OCI-LY1 (cell line): Measurements from ENCODE around the gene OR4N5.

Source experiments
- H2AFZ ChIP-seq: fragments of 200-600 bp; sonication (generic), shearing (Covaris generic); 2 replicates; pipeline ENCODE4 v1.6.0; 2014; ENCODE audit warnings: antibody characterized with exemption, mild to moderate bottlenecking, low read length
- H3F3A ChIP-seq: fragments of 200-600 bp; sonication (generic), shearing (Covaris generic); 2 replicates; pipeline ENCODE4 v1.6.0; 2014; ENCODE audit warnings: mild to moderate bottlenecking, antibody characterized with exemption, low read length, moderate library complexity; ENCODE audit not compliant: insufficient read depth
- H3K27ac ChIP-seq: fragments of 200-600 bp; sonication (generic); 2 replicates; pipeline ENCODE4 v1.5.1; 2014; ENCODE audit warnings: low read length, mixed run types, mild to moderate bottlenecking, low read depth; ENCODE audit not compliant: poor library complexity, severe bottlenecking
- H3K27me3 ChIP-seq: fragments of 200-600 bp; sonication (generic); 2 replicates; pipeline ENCODE4 v1.6.0; 2014; ENCODE audit warnings: antibody characterized with exemption, mild to moderate bottlenecking, low read length, moderate library complexity; ENCODE audit not compliant: insufficient read depth
- H3K36me3 ChIP-seq: fragments of 200-600 bp; sonication (generic); 2 replicates; pipeline ENCODE4 v1.6.1; 2014; ENCODE audit warnings: mild to moderate bottlenecking, antibody characterized with exemption, low read length, moderate library complexity, mixed read lengths; ENCODE audit not compliant: insufficient read depth
- H3K4me1 ChIP-seq: fragments of 200-600 bp; sonication (generic); 2 replicates; pipeline ENCODE4 v1.5.1; 2014; ENCODE audit warnings: mild to moderate bottlenecking, low read length, moderate library complexity; ENCODE audit not compliant: insufficient read depth, severe bottlenecking
- H3K4me2 ChIP-seq: fragments of 200-600 bp; sonication (generic), shearing (Covaris generic); 2 replicates; pipeline ENCODE4 v1.6.1; 2014; ENCODE audit warnings: low read length
- H3K4me3 ChIP-seq: fragments of 200-600 bp; sonication (generic); 2 replicates; pipeline ENCODE4 v1.5.1; 2014; ENCODE audit warnings: low read length, low read depth, mild to moderate bottlenecking, mixed read lengths; ENCODE audit not compliant: poor library complexity, severe bottlenecking
- H3K79me2 ChIP-seq: fragments of 200-600 bp; shearing (Covaris generic); 2 replicates; pipeline ENCODE4 v1.6.1; 2016; ENCODE audit warnings: mixed run types, low read length, mixed read lengths; ENCODE audit not compliant: insufficient read depth
- H3K9ac ChIP-seq: fragments of 200-600 bp; sonication (generic), shearing (Covaris generic); 2 replicates; pipeline ENCODE4 v1.6.1; 2014; ENCODE audit warnings: mild to moderate bottlenecking, low read length, mixed read lengths
- H3K9me2 ChIP-seq: fragments of 200-600 bp; sonication (generic), shearing (Covaris generic); 2 replicates; pipeline ENCODE4 v1.6.1; 2014; ENCODE audit warnings: low read depth, mild to moderate bottlenecking, low read length, mixed read lengths
- H3K9me3 ChIP-seq: fragments of 200-600 bp; shearing (Covaris generic); 2 replicates; pipeline ENCODE4 v1.6.1; 2014; ENCODE audit warnings: low read length, mixed read lengths
- H4K20me1 ChIP-seq: fragments of 200-600 bp; sonication (generic), shearing (Covaris generic); 2 replicates; pipeline ENCODE4 v1.6.0; 2016; ENCODE audit warnings: mild to moderate bottlenecking, low read length; ENCODE audit not compliant: insufficient read depth
- CTCF ChIP-seq: fragments of 200-600 bp; sonication (generic), shearing (Covaris generic); IDR thresholded peaks from 2 replicates; pipeline ENCODE4 v1.5.1; 2017; ENCODE audit warnings: mild to moderate bottlenecking, antibody characterized with exemption, low read length, moderate library complexity, mixed read lengths
- EZH2 ChIP-seq: fragments of 200-600 bp; sonication (generic), shearing (Covaris generic); IDR thresholded peaks from 2 replicates; pipeline ENCODE4 v1.8.0; 2017; ENCODE audit warnings: borderline replicate concordance, mixed run types, mild to moderate bottlenecking, antibody characterized with exemption, low read length, moderate library complexity, mixed read lengths

Gene OR4N5

GRCh38 chr14:20177433-20177974 lies 38.9 kb downstream of the OR4N5 start:
- Histone ChIP-seq H3K4me1 (no peaks in the 10 kb centered on the region), H3K4me3 (no peak overlapping the region), H3K9me2 (no peaks in the 10 kb centered on the region), H3K9ac (no peak overlapping the region), H3K27me3 (no peaks in the 10 kb centered on the region), H2AFZ (no peak overlapping the region), H3K4me2 (no peak overlapping the region), H3K9me3 (no peaks in the 10 kb centered on the region), H3K27ac (no peak overlapping the region), H3F3A (no peaks in the 10 kb centered on the region), H3K79me2 (no peaks in the 10 kb centered on the region), H3K36me3 (no peaks in the 10 kb centered on the region), H4K20me1 (no peaks in the 10 kb centered on the region)
- TF ChIP-seq EZH2: no peak
- TF ChIP-seq CTCF: no peak

- H3K27ac ChIP-seq: no peak overlapping the region
- no peaks in the 10 kb centered on the region for H3K9me3 ChIP-seq
- H3K4me2 ChIP-seq: no peak overlapping the region
Observed at GRCh38 chr14:20179218-20179617, 40.6 kb downstream of the OR4N5 start.

GRCh38 chr14:20179880-20180279 lies 41.3 kb downstream of the OR4N5 start:
- H3K27me3 ChIP-seq: no peaks in the 10 kb centered on the region
- no peak overlapping the region for H3K4me3 ChIP-seq
- no peak overlapping the region for H3K9ac ChIP-seq
- no peaks in the 10 kb centered on the region for H4K20me1 ChIP-seq
- no peaks in the 10 kb centered on the region for H3K4me1 ChIP-seq
- no peaks in the 10 kb centered on the region for H3K36me3 ChIP-seq
- H3K4me2 ChIP-seq: no peak overlapping the region
- no peaks in the 10 kb centered on the region for H3K79me2 ChIP-seq
- no peaks in the 10 kb centered on the region for H3K9me3 ChIP-seq
- no peak overlapping the region for H3K27ac ChIP-seq
- no peaks in the 10 kb centered on the region for H3F3A ChIP-seq
- H2AFZ ChIP-seq: no peak overlapping the region
- no peaks in the 10 kb centered on the region for H3K9me2 ChIP-seq
- TF ChIP-seq CTCF (no peak), EZH2 (no peak)

More at GRCh38 chr14:20179218-20179617, 40.6 kb downstream of the OR4N5 start:
- TF ChIP-seq EZH2 (no peak), CTCF (no peak)
- Histone ChIP-seq H3K27me3 (no peaks in the 10 kb centered on the region), H3K36me3 (no peaks in the 10 kb centered on the region), H3K4me3 (no peak overlapping the region), H3K9me2 (no peaks in the 10 kb centered on the region), H3F3A (no peaks in the 10 kb centered on the region), H2AFZ (no peak overlapping the region), H3K4me1 (no peaks in the 10 kb centered on the region), H3K79me2 (no peaks in the 10 kb centered on the region), H4K20me1 (no peaks in the 10 kb centered on the region), H3K9ac (no peak overlapping the region)
